Neural cell (in vitro differentiated cells): ENCODE results near the gene ALOX5AP. TPM values are rescaled to one million over a fixed set of nuclear protein-coding genes. Genes with fewer than 3 reads are reported as not detected.

Experiments used
- H2AFZ ChIP-seq: fragments of 200-600, 300-800 bp; sonication (generic), shearing (Covaris generic); 2 replicates; pipeline ENCODE4 v1.6.0; 2014; ENCODE audit warnings: low read depth, mild to moderate bottlenecking, antibody characterized with exemption, low read length, moderate library complexity
- H3F3A ChIP-seq: fragments of 200-600 bp; shearing (Covaris generic); 2 replicates; pipeline ENCODE4 v1.6.1; 2016; ENCODE audit warnings: mild to moderate bottlenecking, moderate library complexity, mixed read lengths, antibody characterized with exemption, low read length; ENCODE audit not compliant: insufficient read depth, poor library complexity, severe bottlenecking
- H3K27ac ChIP-seq: fragments of 200-600, 300-800 bp; sonication (generic), shearing (Covaris generic); 2 replicates; pipeline ENCODE4 v1.5.1; 2014; ENCODE audit warnings: mild to moderate bottlenecking, low read length, moderate library complexity
- H3K27me3 ChIP-seq: fragments of 300-800, 200-600 bp; sonication (generic), shearing (Covaris generic); 2 replicates; pipeline ENCODE4 v1.6.0; 2014; ENCODE audit warnings: mild to moderate bottlenecking, low read depth, low read length, moderate library complexity; ENCODE audit not compliant: insufficient read depth
- H3K36me3 ChIP-seq: fragments of 300-800, 200-600 bp; sonication (generic), shearing (Covaris generic); 2 replicates; pipeline ENCODE4 v1.5.1; 2014; ENCODE audit warnings: mild to moderate bottlenecking, antibody characterized with exemption, low read length, moderate library complexity; ENCODE audit not compliant: insufficient read depth
- H3K4me2 ChIP-seq: fragments of 300-800, 200-600 bp; sonication (generic), shearing (Covaris generic); 2 replicates; pipeline ENCODE4 v1.6.0; 2014; ENCODE audit warnings: mild to moderate bottlenecking, low read length
- H3K4me3 ChIP-seq: fragments of 300-800, 200-600 bp; sonication (generic), shearing (Covaris generic); 2 replicates; pipeline ENCODE4 v1.5.1; 2014; ENCODE audit warnings: mild to moderate bottlenecking, low read length, moderate library complexity
- H3K79me2 ChIP-seq: fragments of 200-600 bp; shearing (Covaris generic); replicated peaks from 2 replicates; pipeline ENCODE4 v1.6.0; 2014; ENCODE audit warnings: mild to moderate bottlenecking, low read length, moderate library complexity; ENCODE audit not compliant: insufficient read depth
- H3K9ac ChIP-seq: fragments of 300-800, 200-600 bp; sonication (generic), shearing (Covaris generic); 2 replicates; pipeline ENCODE4 v1.6.1; 2016; ENCODE audit warnings: mild to moderate bottlenecking, low read length, mixed read lengths
- H3K9me2 ChIP-seq: fragments of 200-600 bp; shearing (Covaris generic); 2 replicates; pipeline ENCODE4 v1.6.1; 2016; ENCODE audit warnings: mild to moderate bottlenecking, low read length, mixed read lengths; ENCODE audit not compliant: insufficient read depth
- H3K9me3 ChIP-seq: fragments of 200-600, 300-800 bp; sonication (generic), shearing (Covaris generic); 2 replicates; pipeline ENCODE4 v1.6.1; 2016; ENCODE audit warnings: mild to moderate bottlenecking, mixed run types, low read length, moderate library complexity, mixed read lengths
- H4K20me1 ChIP-seq: fragments of 200-600 bp; shearing (Covaris generic); 2 replicates; pipeline ENCODE4 v1.6.1; 2016; ENCODE audit warnings: mild to moderate bottlenecking, mixed run types; ENCODE audit not compliant: insufficient read depth
- CTCF ChIP-seq: fragments of 450-650 bp; IDR thresholded peaks from 2 replicates; pipeline ENCODE4 v1.5.1; 2014; ENCODE audit warnings: antibody characterized with exemption, mild to moderate bottlenecking, moderate library complexity; ENCODE audit not compliant: poor library complexity, severe bottlenecking
- EP300 ChIP-seq: fragments of 450-650 bp; conservative IDR thresholded peaks from 2 replicates; pipeline ENCODE4 v1.6.1; 2014; ENCODE audit warnings: antibody characterized with exemption, mild to moderate bottlenecking, moderate library complexity; ENCODE audit not compliant: poor library complexity, severe bottlenecking
- MXI1 ChIP-seq: fragments of 450-650 bp; conservative IDR thresholded peaks from 2 replicates; pipeline ENCODE4 v1.6.1; 2014; ENCODE audit warnings: antibody characterized with exemption, mild to moderate bottlenecking; ENCODE audit not compliant: poor library complexity, severe bottlenecking
- POLR2AphosphoS5 ChIP-seq: IDR thresholded peaks from 2 replicates; pipeline ENCODE4 v1.6.1; 2012
- RAD21 ChIP-seq: fragments of 450-650 bp; conservative IDR thresholded peaks from 2 replicates; pipeline ENCODE4 v1.6.1; 2014; ENCODE audit warnings: antibody characterized with exemption, mild to moderate bottlenecking, moderate library complexity
- SMC3 ChIP-seq: fragments of 450-650 bp; conservative IDR thresholded peaks from 2 replicates; pipeline ENCODE4 v1.6.1; 2014; ENCODE audit warnings: antibody characterized with exemption, mild to moderate bottlenecking, moderate library complexity; ENCODE audit not compliant: poor library complexity
- TAF1 ChIP-seq: IDR thresholded peaks from 2 replicates; pipeline ENCODE4 v1.6.1; 2012; ENCODE audit warnings: low read depth
- polyA plus RNA-seq: library from polyadenylated mRNA; depleted of rRNA; stranded (reverse); fragments of >200 nt; gene quantifications from 2 replicates; pipeline ENCODE4 v1.2.3, GENCODE V29; 2014
- TF ChIP-seq, protein P1 (sequence below): IDR thresholded peaks from 2 replicates; pipeline ENCODE4 v1.6.1; 2012; ENCODE audit warnings: borderline replicate concordance

The ALOX5AP gene
- polyA plus RNA-seq, 1 donor from 2014 or later: not detected

DNA sequence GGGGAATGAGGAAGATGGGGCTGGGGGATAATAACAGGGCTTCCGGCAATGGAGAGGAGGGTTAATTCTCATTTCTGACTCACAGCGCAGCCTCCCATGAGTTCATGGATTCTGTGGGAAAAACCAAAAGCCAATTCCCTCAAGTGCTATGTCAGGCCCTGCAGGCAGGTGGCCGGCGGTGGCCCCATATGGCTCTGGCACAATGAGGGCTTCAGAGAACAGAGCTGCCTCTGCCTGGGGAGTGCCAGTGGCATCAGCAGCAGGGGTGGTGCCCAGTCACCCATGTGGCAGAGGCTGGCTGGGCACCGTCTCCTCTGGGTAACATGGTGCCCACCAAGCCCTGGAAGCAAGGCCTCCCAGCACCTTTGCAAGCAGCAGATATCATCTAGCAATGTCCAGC is 69.1 kb downstream of the ALOX5AP start:
- H3K27ac ChIP-seq: no peak overlapping the region
- no peak overlapping the region for H2AFZ ChIP-seq
- H3K4me2 ChIP-seq: no peak overlapping the region
- H3K79me2 ChIP-seq: no peaks in the 10 kb centered on the region
- no peaks in the 10 kb centered on the region for H4K20me1 ChIP-seq
- no peaks in the 10 kb centered on the region for H3F3A ChIP-seq
- no peak overlapping the region for H3K9ac ChIP-seq
- no peak for TF ChIP-seq CTCF
- TF ChIP-seq EP300: no peak
- no peak for TF ChIP-seq TAF1
- TF ChIP-seq, protein P1, sequence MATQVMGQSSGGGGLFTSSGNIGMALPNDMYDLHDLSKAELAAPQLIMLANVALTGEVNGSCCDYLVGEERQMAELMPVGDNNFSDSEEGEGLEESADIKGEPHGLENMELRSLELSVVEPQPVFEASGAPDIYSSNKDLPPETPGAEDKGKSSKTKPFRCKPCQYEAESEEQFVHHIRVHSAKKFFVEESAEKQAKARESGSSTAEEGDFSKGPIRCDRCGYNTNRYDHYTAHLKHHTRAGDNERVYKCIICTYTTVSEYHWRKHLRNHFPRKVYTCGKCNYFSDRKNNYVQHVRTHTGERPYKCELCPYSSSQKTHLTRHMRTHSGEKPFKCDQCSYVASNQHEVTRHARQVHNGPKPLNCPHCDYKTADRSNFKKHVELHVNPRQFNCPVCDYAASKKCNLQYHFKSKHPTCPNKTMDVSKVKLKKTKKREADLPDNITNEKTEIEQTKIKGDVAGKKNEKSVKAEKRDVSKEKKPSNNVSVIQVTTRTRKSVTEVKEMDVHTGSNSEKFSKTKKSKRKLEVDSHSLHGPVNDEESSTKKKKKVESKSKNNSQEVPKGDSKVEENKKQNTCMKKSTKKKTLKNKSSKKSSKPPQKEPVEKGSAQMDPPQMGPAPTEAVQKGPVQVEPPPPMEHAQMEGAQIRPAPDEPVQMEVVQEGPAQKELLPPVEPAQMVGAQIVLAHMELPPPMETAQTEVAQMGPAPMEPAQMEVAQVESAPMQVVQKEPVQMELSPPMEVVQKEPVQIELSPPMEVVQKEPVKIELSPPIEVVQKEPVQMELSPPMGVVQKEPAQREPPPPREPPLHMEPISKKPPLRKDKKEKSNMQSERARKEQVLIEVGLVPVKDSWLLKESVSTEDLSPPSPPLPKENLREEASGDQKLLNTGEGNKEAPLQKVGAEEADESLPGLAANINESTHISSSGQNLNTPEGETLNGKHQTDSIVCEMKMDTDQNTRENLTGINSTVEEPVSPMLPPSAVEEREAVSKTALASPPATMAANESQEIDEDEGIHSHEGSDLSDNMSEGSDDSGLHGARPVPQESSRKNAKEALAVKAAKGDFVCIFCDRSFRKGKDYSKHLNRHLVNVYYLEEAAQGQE: no peak
- no peak for TF ChIP-seq MXI1
- TF ChIP-seq SMC3: no peak
- TF ChIP-seq RAD21: no peak
- TF ChIP-seq POLR2AphosphoS5: no peak
- no peaks in the 10 kb centered on the region for H3K9me2 ChIP-seq
- no peak overlapping the region for H3K4me3 ChIP-seq
- H3K36me3 ChIP-seq: no peaks in the 10 kb centered on the region
- H3K27me3 ChIP-seq: no peaks in the 10 kb centered on the region
- no peaks in the 10 kb centered on the region for H3K9me3 ChIP-seq

- TF ChIP-seq POLR2AphosphoS5 (no peak), SMC3 (no peak)
- TF ChIP-seq, protein P1: no peak
- H3K36me3 ChIP-seq: no peaks in the 10 kb centered on the region
- H3K9me3 ChIP-seq: no peaks in the 10 kb centered on the region
- no peaks in the 10 kb centered on the region for H3F3A ChIP-seq
- no peaks in the 10 kb centered on the region for H3K9me2 ChIP-seq
- no peaks in the 10 kb centered on the region for H4K20me1 ChIP-seq
- no peaks in the 10 kb centered on the region for H3K27me3 ChIP-seq
- H3K27ac ChIP-seq: no peak overlapping the region
- no peak overlapping the region for H2AFZ ChIP-seq
- H3K9ac ChIP-seq: no peak overlapping the region
- no peaks in the 10 kb centered on the region for H3K79me2 ChIP-seq
- H3K4me2 ChIP-seq: no peak overlapping the region
- H3K4me3 ChIP-seq: no peak overlapping the region
These were observed 69.8 kb downstream of the ALOX5AP start for GRCh38 chr13:30805132-30805537.
